H9 (cell line): ENCODE data around the gene ADGRG1. TPM values are rescaled to one million over a fixed set of nuclear protein-coding genes. Genes with fewer than 3 reads are reported as not detected.

Source experiments
- DNase-seq: peaks from one replicate; pipeline ENCODE4 v3.0.0-alpha.2; 2017
- H2AFZ ChIP-seq: one replicate; pipeline ENCODE4 v1.6.1; 2013; ENCODE audit warnings: mild to moderate bottlenecking, low read length, control low read depth, moderate library complexity
- H2AK5ac ChIP-seq: 2 replicates; pipeline ENCODE4 v1.6.1; 2013; ENCODE audit warnings: low read length, control low read depth, mixed read lengths; ENCODE audit not compliant: insufficient read length
- H2BK120ac ChIP-seq: one replicate; pipeline ENCODE4 v1.6.1; 2013; ENCODE audit warnings: low read depth, mild to moderate bottlenecking, low read length, control low read depth, inconsistent platforms; ENCODE audit not compliant: poor library complexity, severe bottlenecking
- H2BK12ac ChIP-seq: 2 replicates; pipeline ENCODE4 v1.6.1; 2013; ENCODE audit warnings: low read length, control low read depth, mixed read lengths, low read depth; ENCODE audit not compliant: insufficient read length
- H2BK15ac ChIP-seq: 2 replicates; pipeline ENCODE4 v1.6.1; 2013; ENCODE audit warnings: low read depth, low read length, control low read depth
- H2BK20ac ChIP-seq: one replicate; pipeline ENCODE4 v1.6.1; 2013; ENCODE audit warnings: low read depth, mild to moderate bottlenecking, low read length, control low read depth, inconsistent platforms; ENCODE audit not compliant: poor library complexity, severe bottlenecking
- H2BK5ac ChIP-seq: 2 replicates; pipeline ENCODE4 v1.6.1; 2013; ENCODE audit warnings: low read length, control low read depth, mixed read lengths; ENCODE audit not compliant: insufficient read length
- H3K14ac ChIP-seq: 2 replicates; pipeline ENCODE4 v1.6.1; 2013; ENCODE audit warnings: low read length, control low read depth; ENCODE audit not compliant: insufficient read depth
- H3K18ac ChIP-seq: 2 replicates; pipeline ENCODE4 v1.6.1; 2013; ENCODE audit warnings: low read depth, mild to moderate bottlenecking, mixed read lengths, low read length, control low read depth; ENCODE audit not compliant: insufficient read length
- H3K23ac ChIP-seq: 2 replicates; pipeline ENCODE4 v1.6.1; 2013; ENCODE audit warnings: low read length, control low read depth, mixed read lengths, low read depth; ENCODE audit not compliant: insufficient read length
- H3K23me2 ChIP-seq: 2 replicates; pipeline ENCODE4 v1.6.1; 2013; ENCODE audit warnings: low read depth, mild to moderate bottlenecking, mixed read lengths, low read length, control low read depth; ENCODE audit not compliant: insufficient read length, poor library complexity, severe bottlenecking
- H3K27ac ChIP-seq: 2 replicates; pipeline ENCODE4 v1.5.1; 2013; ENCODE audit warnings: low read length, control low read depth, mixed read lengths, low read depth; ENCODE audit not compliant: insufficient read length
- H3K27me3 ChIP-seq: 2 replicates; pipeline ENCODE4 v1.6.1; 2013; ENCODE audit warnings: low read length, control low read depth, inconsistent platforms; ENCODE audit not compliant: insufficient read depth
- H3K4ac ChIP-seq: 2 replicates; pipeline ENCODE4 v1.6.1; 2013; ENCODE audit warnings: low read depth, mild to moderate bottlenecking, control low read depth, inconsistent platforms, low read length, moderate library complexity
- H3K4me1 ChIP-seq: 2 replicates; pipeline ENCODE4 v1.6.1; 2013; ENCODE audit warnings: low read length, control low read depth, inconsistent platforms; ENCODE audit not compliant: insufficient read depth
- H3K4me2 ChIP-seq: 2 replicates; pipeline ENCODE4 v1.6.1; 2013; ENCODE audit warnings: low read length, control low read depth, mixed read lengths; ENCODE audit not compliant: insufficient read length, insufficient read depth
- H3K56ac ChIP-seq: 2 replicates; pipeline ENCODE4 v1.6.1; 2013; ENCODE audit warnings: low read depth, mild to moderate bottlenecking, mixed read lengths, low read length, control low read depth; ENCODE audit not compliant: insufficient read length
- H3K79me1 ChIP-seq: 2 replicates; pipeline ENCODE4 v1.6.1; 2013; ENCODE audit warnings: low read depth, mild to moderate bottlenecking, moderate library complexity, low read length, control low read depth, inconsistent platforms; ENCODE audit not compliant: insufficient read depth, poor library complexity, severe bottlenecking
- H3K79me2 ChIP-seq: 2 replicates; pipeline ENCODE4 v1.6.1; 2013; ENCODE audit warnings: low read length, control low read depth, inconsistent platforms; ENCODE audit not compliant: insufficient read depth
- H3K9ac ChIP-seq: 2 replicates; pipeline ENCODE4 v1.6.1; 2013; ENCODE audit warnings: low read length, control low read depth, mixed read lengths; ENCODE audit not compliant: insufficient read length; ENCODE audit errors: extremely low read depth
- H3K9me3 ChIP-seq: one replicate; pipeline ENCODE4 v1.6.1; 2013; ENCODE audit warnings: low read depth, low read length, inconsistent platforms; ENCODE audit not compliant: control insufficient read depth
- H3T11ph ChIP-seq: one replicate; pipeline ENCODE4 v1.6.1; 2013; ENCODE audit warnings: mild to moderate bottlenecking, low read length, control low read depth, inconsistent platforms
- H4K20me1 ChIP-seq: one replicate; pipeline ENCODE4 v1.6.1; 2013; ENCODE audit not compliant: control insufficient read depth, insufficient read length, insufficient read depth
- H4K5ac ChIP-seq: 2 replicates; pipeline ENCODE4 v1.6.1; 2013; ENCODE audit warnings: low read depth, mild to moderate bottlenecking, mixed read lengths, low read length, control low read depth; ENCODE audit not compliant: insufficient read length
- H4K8ac ChIP-seq: replicated peaks from 2 replicates; pipeline ENCODE4 v1.6.1; 2013; ENCODE audit warnings: low read length, control low read depth, mixed read lengths, low read depth; ENCODE audit not compliant: insufficient read length
- H4K91ac ChIP-seq: 2 replicates; pipeline ENCODE4 v1.6.1; 2013; ENCODE audit warnings: low read depth, mild to moderate bottlenecking, moderate library complexity, mixed read lengths, low read length, control low read depth; ENCODE audit not compliant: insufficient read length
- H3K27ac Mint-ChIP-seq, 3 experiments: 2 replicates in 2 of 3; 3 replicates in 1 of 3; pipeline ENCODE4 v1.8.0; 2020 to 2021; ENCODE audit warnings: mixed read lengths in 3 of 3, mild to moderate bottlenecking in 1 of 3, moderate library complexity in 1 of 3
- H3K27me3 Mint-ChIP-seq: 2 replicates; pipeline ENCODE4 v1.8.0; 2021; ENCODE audit warnings: low read depth, mild to moderate bottlenecking, moderate library complexity, mixed read lengths
- H3K36me3 Mint-ChIP-seq, 3 experiments: 2 replicates in 2 of 3; 3 replicates in 1 of 3; pipeline ENCODE4 v1.8.0; 2020 to 2021; ENCODE audit warnings: low read depth in 3 of 3, mixed read lengths in 3 of 3; ENCODE audit not compliant: insufficient read depth in 1 of 3
- H3K4me1 Mint-ChIP-seq, 2 experiments: 2 replicates each; pipeline ENCODE4 v1.8.0; 2020; ENCODE audit warnings: mixed read lengths in 2 of 2
- H3K4me3 Mint-ChIP-seq, 2 experiments: 2 replicates in 1 of 2; 3 replicates in 1 of 2; pipeline ENCODE4 v1.8.0; 2020 to 2021; ENCODE audit warnings: mild to moderate bottlenecking in 2 of 2, mixed read lengths in 2 of 2, moderate library complexity in 1 of 2
- H3K9me3 Mint-ChIP-seq, 2 experiments: 2 replicates in 1 of 2; 3 replicates in 1 of 2; pipeline ENCODE4 v1.8.0; 2020; ENCODE audit warnings: mild to moderate bottlenecking in 2 of 2, mixed read lengths in 2 of 2, moderate library complexity in 1 of 2
- WGBS: extraction: QIAGEN DNeasy Blood & Tissue Kit; methylation state at CpG from one replicate; pipeline ENCODE4 v1.1.7; 2013; ENCODE audit warnings: missing lambda C conversion rate, low lambda C conversion rate, mixed read lengths; ENCODE audit not compliant: insufficient read length; ENCODE audit errors: extremely low coverage; 5-methylcytosine and 5-hydroxymethylcytosine counted together
- total RNA-seq: library from RNA; stranded (reverse); gene quantifications from 2 replicates; pipeline ENCODE4 v1.2.1, GENCODE V29; 2021
- TF ChIP-seq, protein P1 (sequence below): fragments of 200-600 bp; sonication (generic); conservative IDR thresholded peaks from 3 replicates; pipeline ENCODE4 v1.8.0; 2021; ENCODE audit warnings: antibody characterized with exemption, mild to moderate bottlenecking

The ADGRG1 gene
- total RNA-seq, 1 experiment from 2014 or later, result 1.1 TPM

DNA sequence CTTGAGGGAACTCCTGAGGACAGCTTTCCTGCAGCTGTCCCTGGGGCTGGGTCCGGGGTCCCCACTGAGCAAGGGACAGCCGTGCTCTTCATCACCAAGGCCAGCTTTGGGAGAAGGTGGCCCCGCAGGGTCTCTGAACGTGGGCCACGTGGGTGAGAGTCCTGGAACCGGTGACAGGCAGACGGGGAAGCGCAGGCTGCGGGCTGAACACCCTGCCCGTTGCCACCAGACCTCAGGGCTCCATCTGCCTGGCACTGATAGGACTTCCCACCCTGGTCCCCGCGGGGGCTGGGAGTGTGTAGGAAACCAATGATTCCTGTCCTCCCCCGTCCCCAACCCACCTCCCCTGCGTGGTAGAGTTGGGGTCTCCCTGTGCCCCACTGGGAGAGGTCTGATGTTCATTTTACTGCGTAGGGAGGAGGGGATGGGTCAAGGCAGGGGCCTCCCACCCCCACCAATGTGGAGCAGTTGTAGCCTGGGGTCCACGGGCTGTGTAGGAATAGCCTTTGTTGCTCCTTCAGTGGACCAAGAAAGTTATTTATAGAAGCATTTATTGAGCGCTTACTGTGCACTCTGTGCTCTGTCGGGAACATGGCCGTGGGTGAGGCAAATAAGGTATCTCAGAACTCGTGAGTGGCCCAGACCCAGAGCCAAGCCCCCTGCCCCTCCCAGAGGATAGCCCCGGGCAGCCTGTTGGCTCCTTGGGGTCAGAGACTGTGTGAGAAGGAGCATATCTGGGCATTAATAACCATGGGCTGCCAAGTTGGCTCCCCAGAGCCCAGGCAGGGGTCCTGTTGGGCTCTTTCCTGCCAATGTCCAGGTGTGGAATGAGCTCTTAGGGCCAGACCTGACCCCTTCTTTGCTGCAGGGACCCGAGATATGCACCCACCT is 1.3 kb downstream of the ADGRG1 start:
- Histone ChIP-seq H3K79me1 (no peaks in the 10 kb centered on the region), H3K79me2 (no peaks in the 10 kb centered on the region), H3K9me3 (no peaks in the 10 kb centered on the region), H3K4ac (no peak overlapping the region), H4K5ac (no peak overlapping the region), H2AFZ (no peak overlapping the region), H3K18ac (no peak overlapping the region), H2BK5ac (no peak overlapping the region), H3K4me2 (no peak overlapping the region), H3K23ac (no peak overlapping the region), H2BK15ac (no peak overlapping the region), H3K56ac (no peak overlapping the region), H3K9ac (no peak overlapping the region), H4K8ac (no peak overlapping the region), H4K91ac (no peak overlapping the region), H2BK120ac (no peak overlapping the region), H2BK12ac (no peak overlapping the region), H3K4me1 (no peaks in the 10 kb centered on the region; the same call in 1 of the 2 replicates), H2AK5ac (no peak overlapping the region), H3K27me3 (no peaks in the 10 kb centered on the region; the same call in 1 of the 2 replicates), H3T11ph (no peak overlapping the region), H3K27ac (no peak overlapping the region), H3K14ac (no peak overlapping the region), H4K20me1 (peaks cover 3% of the 10 kb centered on the region), H3K23me2 (peaks cover 3% of the 10 kb centered on the region), H2BK20ac (no peak overlapping the region)
- H3K9me3 Mint-ChIP-seq, result peaks cover 0 to 3% of the 10 kb centered on the region in 2 experiments; a peak in 2 of 5 replicates
- H3K27ac Mint-ChIP-seq, result peak overlapping the region in 1 of 3 experiments; percentile 35; a peak in 1 of 7 replicates
- TF ChIP-seq, protein P1, sequence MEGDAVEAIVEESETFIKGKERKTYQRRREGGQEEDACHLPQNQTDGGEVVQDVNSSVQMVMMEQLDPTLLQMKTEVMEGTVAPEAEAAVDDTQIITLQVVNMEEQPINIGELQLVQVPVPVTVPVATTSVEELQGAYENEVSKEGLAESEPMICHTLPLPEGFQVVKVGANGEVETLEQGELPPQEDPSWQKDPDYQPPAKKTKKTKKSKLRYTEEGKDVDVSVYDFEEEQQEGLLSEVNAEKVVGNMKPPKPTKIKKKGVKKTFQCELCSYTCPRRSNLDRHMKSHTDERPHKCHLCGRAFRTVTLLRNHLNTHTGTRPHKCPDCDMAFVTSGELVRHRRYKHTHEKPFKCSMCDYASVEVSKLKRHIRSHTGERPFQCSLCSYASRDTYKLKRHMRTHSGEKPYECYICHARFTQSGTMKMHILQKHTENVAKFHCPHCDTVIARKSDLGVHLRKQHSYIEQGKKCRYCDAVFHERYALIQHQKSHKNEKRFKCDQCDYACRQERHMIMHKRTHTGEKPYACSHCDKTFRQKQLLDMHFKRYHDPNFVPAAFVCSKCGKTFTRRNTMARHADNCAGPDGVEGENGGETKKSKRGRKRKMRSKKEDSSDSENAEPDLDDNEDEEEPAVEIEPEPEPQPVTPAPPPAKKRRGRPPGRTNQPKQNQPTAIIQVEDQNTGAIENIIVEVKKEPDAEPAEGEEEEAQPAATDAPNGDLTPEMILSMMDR, result no peak
- no peaks in the 10 kb centered on the region; a peak in 1 of 7 replicates for H3K36me3 Mint-ChIP-seq
- DNase-seq, result no peak
- H3K4me1 Mint-ChIP-seq, result peaks cover 22 to 43% of the 10 kb centered on the region in 2 experiments
- H3K27me3 Mint-ChIP-seq, result peaks cover 15% of the 10 kb centered on the region
- H3K4me3 Mint-ChIP-seq, result no peak overlapping the region
- no CpG with 5 or more reads among the region's 22 CpGs for WGBS
